RWPE2 (cell line): ENCODE measurements around the gene NPHP4.

Experiments used
- ATAC-seq: fragments of 200-7000 bp; cut with Tn5 transposase; 3 replicates; pipeline ENCODE4 v1.9.1; 2021; ENCODE audit warnings: low read depth
- DNase-seq: peaks from one replicate; pipeline ENCODE4 v3.0.0-alpha.2; 2020; ENCODE audit warnings: low spot score
- H3K27ac ChIP-seq: fragments of 450-650 bp; 2 replicates; pipeline ENCODE4 v1.5.1; 2017; ENCODE audit warnings: mild to moderate bottlenecking; ENCODE audit not compliant: poor library complexity, severe bottlenecking
- H3K27me3 ChIP-seq: fragments of 250-450 bp; sonication (Bioruptor Pico); 2 replicates; pipeline ENCODE4 v1.5.1; 2021; ENCODE audit warnings: mild to moderate bottlenecking, moderate library complexity; ENCODE audit not compliant: insufficient read depth, poor library complexity, severe bottlenecking
- H3K36me3 ChIP-seq: fragments of 250-450 bp; sonication (Bioruptor Pico); 2 replicates; pipeline ENCODE4 v1.5.1; 2020; ENCODE audit warnings: low read depth, mild to moderate bottlenecking, moderate library complexity
- H3K4me1 ChIP-seq: fragments of 250-450 bp; sonication (Bioruptor Pico); 2 replicates; pipeline ENCODE4 v1.5.1; 2021; ENCODE audit warnings: mild to moderate bottlenecking, moderate library complexity; ENCODE audit not compliant: insufficient read depth, poor library complexity, severe bottlenecking
- H3K4me3 ChIP-seq: fragments of 250-450 bp; sonication (Bioruptor Pico); 2 replicates; pipeline ENCODE4 v1.5.1; 2021; ENCODE audit warnings: mild to moderate bottlenecking, moderate library complexity; ENCODE audit not compliant: severe bottlenecking
- H3K9me3 ChIP-seq: fragments of 250-450 bp; sonication (Bioruptor Pico); 2 replicates; pipeline ENCODE4 v1.5.1; 2021; ENCODE audit warnings: mild to moderate bottlenecking, moderate library complexity; ENCODE audit not compliant: severe bottlenecking
- TF ChIP-seq, protein P1 (sequence below): fragments of 450-650 bp; IDR thresholded peaks from one replicate; pipeline ENCODE4 v1.5.1; 2017; ENCODE audit warnings: mild to moderate bottlenecking, moderate library complexity; ENCODE audit not compliant: poor library complexity, severe bottlenecking

Gene NPHP4

DNA sequence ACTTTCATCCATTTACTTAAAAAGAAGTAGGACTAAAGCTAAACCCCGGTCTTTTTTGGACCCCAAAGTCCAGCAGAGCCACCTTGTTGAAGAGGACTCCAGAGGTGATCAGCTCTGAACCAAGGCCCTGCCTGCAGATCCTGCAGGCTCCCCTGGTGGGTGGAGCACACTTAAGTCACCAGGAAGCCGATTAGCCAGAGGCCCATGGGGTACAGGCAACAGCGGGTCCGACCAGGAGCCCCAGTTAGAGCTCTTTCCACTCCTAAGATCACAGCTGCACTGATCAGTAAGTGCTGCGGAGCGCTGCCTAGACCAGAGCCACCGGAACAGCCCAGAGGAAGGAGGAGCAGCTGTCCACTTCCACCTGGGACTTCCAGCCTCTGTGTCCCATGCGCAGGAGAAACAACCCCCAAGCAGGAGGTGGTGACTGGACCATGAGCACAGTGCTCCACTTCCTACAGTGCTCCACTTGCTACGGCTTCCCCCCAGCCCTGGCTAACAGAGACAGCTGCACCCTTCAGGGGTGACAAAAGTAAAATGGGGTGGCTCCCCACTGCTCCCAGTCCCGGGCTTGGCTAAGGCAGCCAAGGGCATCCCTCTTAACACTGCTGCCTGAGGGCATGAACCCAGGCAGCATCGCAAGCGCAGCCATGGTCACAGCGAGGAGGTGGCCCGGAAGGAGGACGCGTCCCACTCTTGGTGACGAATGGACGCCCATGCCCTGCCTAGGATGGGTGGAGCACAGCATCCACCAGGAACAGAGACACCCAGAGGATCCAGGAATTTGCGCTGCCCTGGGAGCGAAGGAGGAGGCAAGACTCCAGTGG is 58.0 kb downstream of the NPHP4 start:
- peaks cover 17% of the 10 kb centered on the region for H3K36me3 ChIP-seq
- no peak overlapping the region for H3K4me3 ChIP-seq
- no peak for ATAC-seq
- DNase-seq: no peak
- H3K27me3 ChIP-seq: no peaks in the 10 kb centered on the region
- H3K9me3 ChIP-seq: no peaks in the 10 kb centered on the region
- no peak overlapping the region for H3K27ac ChIP-seq
- H3K4me1 ChIP-seq: no peaks in the 10 kb centered on the region
- TF ChIP-seq, protein P1, sequence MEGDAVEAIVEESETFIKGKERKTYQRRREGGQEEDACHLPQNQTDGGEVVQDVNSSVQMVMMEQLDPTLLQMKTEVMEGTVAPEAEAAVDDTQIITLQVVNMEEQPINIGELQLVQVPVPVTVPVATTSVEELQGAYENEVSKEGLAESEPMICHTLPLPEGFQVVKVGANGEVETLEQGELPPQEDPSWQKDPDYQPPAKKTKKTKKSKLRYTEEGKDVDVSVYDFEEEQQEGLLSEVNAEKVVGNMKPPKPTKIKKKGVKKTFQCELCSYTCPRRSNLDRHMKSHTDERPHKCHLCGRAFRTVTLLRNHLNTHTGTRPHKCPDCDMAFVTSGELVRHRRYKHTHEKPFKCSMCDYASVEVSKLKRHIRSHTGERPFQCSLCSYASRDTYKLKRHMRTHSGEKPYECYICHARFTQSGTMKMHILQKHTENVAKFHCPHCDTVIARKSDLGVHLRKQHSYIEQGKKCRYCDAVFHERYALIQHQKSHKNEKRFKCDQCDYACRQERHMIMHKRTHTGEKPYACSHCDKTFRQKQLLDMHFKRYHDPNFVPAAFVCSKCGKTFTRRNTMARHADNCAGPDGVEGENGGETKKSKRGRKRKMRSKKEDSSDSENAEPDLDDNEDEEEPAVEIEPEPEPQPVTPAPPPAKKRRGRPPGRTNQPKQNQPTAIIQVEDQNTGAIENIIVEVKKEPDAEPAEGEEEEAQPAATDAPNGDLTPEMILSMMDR: no peak

DNA sequence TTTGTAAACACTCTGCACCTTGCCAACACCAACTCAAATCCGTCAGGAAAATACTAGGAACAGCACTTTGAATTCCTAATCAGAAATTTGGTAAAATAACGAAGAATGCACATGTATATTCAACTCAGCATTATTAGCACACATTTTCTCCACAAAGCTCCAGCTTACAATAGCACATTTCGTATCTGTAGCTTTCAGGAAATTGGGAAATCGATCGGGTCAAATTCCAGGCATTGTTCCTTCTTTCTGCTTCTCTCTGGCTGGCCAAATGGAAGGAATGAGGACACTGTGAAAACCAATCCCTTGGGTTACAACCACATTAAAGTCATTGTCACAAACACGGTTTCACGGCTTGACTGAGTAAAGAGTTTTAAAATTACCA is 58.6 kb downstream of the NPHP4 start:
- ATAC-seq (no peak), DNase-seq (no peak)
- Histone ChIP-seq H3K27me3 (no peaks in the 10 kb centered on the region), H3K4me3 (no peak overlapping the region), H3K27ac (no peak overlapping the region), H3K9me3 (no peaks in the 10 kb centered on the region), H3K36me3 (peaks cover 15% of the 10 kb centered on the region), H3K4me1 (no peaks in the 10 kb centered on the region)
- TF ChIP-seq, protein P1: no peak

DNA sequence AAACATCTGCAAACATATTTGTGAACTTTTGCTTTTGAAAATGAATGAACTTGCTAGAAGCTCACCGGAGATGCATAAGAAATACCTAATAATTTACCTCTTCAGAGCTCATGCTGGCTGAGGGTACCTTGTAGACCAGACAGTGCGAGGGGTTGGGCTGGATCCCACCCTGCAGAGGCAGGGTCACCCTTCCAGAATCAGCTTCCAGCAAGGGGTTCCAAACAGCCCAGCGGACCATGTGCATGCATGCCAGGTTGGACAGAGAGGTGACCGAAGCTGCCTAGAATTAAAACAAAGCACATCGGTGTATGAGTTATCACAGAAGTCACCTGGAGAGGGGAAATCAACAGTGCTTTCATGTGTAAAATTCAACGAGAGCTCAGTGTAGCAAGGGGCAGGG is 59.2 kb downstream of the NPHP4 start:
- Histone ChIP-seq H3K36me3 (peaks cover 11% of the 10 kb centered on the region), H3K9me3 (no peaks in the 10 kb centered on the region), H3K4me1 (no peaks in the 10 kb centered on the region), H3K4me3 (no peak overlapping the region), H3K27ac (no peak overlapping the region), H3K27me3 (no peaks in the 10 kb centered on the region)
- ATAC-seq: no peak
- TF ChIP-seq, protein P1: no peak
- no peak for DNase-seq

DNA sequence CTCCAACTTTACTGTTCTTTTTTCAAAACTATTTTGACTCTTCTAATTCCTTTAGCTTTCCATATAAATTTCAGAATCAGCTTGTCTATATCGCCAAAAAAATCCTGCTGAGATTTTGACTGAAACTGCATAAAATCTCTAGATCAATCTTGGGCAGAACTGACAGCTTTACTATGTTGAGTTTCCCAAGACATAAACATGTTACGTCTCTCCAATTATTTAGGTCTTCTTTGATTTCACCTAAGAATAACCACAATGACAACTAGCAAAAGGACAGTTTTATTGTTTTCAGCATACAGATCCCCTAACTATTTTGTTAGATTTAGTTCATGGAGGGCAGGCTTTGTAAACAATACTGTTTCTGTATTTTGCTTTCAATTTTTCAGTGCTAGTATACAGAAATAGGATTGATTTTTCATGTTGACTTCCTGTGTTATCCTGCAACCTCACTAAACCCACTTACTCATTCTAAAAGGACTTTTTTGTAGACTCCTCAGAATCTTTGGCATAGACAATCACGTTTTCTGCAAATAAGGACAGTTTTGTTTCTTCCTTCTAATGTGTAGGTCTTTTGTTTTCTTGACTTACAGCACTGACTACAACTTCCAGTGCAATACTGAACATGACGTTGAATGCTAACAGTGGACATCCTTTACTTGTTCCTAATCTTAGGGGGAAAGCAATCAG is 63.4 kb downstream of the NPHP4 start:
- TF ChIP-seq, protein P1: no peak
- no peak overlapping the region for H3K27ac ChIP-seq
- no peak for ATAC-seq
- DNase-seq: no peak
- H3K27me3 ChIP-seq: no peaks in the 10 kb centered on the region
- H3K9me3 ChIP-seq: no peaks in the 10 kb centered on the region
- no peaks in the 10 kb centered on the region for H3K4me1 ChIP-seq
- H3K36me3 ChIP-seq: peaks cover 11% of the 10 kb centered on the region
- no peak overlapping the region for H3K4me3 ChIP-seq
